Right lobe of liver (tissue), 4 donors: ENCODE measurements around the gene BAZ1B.

Experiments used
- CTCF ChIP-seq, 4 donors: fragments of 200-600 bp in 3 of 4; fragments of 450-650 bp in 1 of 4; IDR thresholded peaks; one replicate each; pipeline versions ENCODE4 v1.5.1 to v1.8.0; 2016 to 2022; ENCODE audit warnings: antibody characterized with exemption in 4 of 4, mild to moderate bottlenecking in 2 of 4
- POLR2A ChIP-seq: fragments of 450-650 bp; IDR thresholded peaks from one replicate; pipeline ENCODE4 v1.6.1; 2017; ENCODE audit warnings: antibody characterized with exemption, mild to moderate bottlenecking
- donor health status: DM: no; HTN: no; CAD: no.
- donor health status: DM: no; HTN: no; CAD: no.
- donor health status: DM: no; HTN: yes; CAD: no.

GRCh38 chr7:73446682-73447081 lies 75.4 kb downstream of the BAZ1B start:
- no peak for TF ChIP-seq CTCF (IDR thresholded peaks at IDR 0.05)
- TF ChIP-seq POLR2A, result no peak
